NCI-H1436 treated with DMSO at 0.1 percent for 48 hours (cell line): ENCODE results near the gene TFCP2.

Experiments used
- DNase-seq: peaks from one replicate; lab custom pipeline; 2025; lab: John Stamatoyannopoulos, UW

TFCP2 gene

GRCh38 chr12:51156245-51156765 lies 16.6 kb downstream of the TFCP2 start:
- no peak for DNase-seq

- no peak for DNase-seq
Observed at GRCh38 chr12:51152953-51153352, 20.0 kb downstream of the TFCP2 start.

GRCh38 chr12:51150777-51151176 lies 22.2 kb downstream of the TFCP2 start:
- DNase-seq: no peak

- DNase-seq: no peak
Observed at GRCh38 chr12:51147309-51147708, 25.6 kb downstream of the TFCP2 start.

GRCh38 chr12:51139292-51139844 lies 33.6 kb downstream of the TFCP2 start:
- DNase-seq: no peak

- no peak for DNase-seq
Observed at GRCh38 chr12:51132693-51133092, 40.2 kb downstream of the TFCP2 start.

- DNase-seq: no peak
Observed at GRCh38 chr12:51131745-51132521, 41.0 kb downstream of the TFCP2 start.

- DNase-seq: no peak
Observed at GRCh38 chr12:51128919-51129318, 44.0 kb downstream of the TFCP2 start.

- DNase-seq: no peak
Observed at GRCh38 chr12:51127050-51127729, 45.7 kb downstream of the TFCP2 start.

GRCh38 chr12:51126297-51126696 lies 46.6 kb downstream of the TFCP2 start:
- no peak for DNase-seq

- DNase-seq: no peak
Observed at GRCh38 chr12:51124504-51124903, 48.4 kb downstream of the TFCP2 start.

- no peak for DNase-seq
Observed at GRCh38 chr12:51122844-51123243, 50.1 kb downstream of the TFCP2 start.

- DNase-seq: no peak
Observed at GRCh38 chr12:51118706-51119105, 54.2 kb downstream of the TFCP2 start.

- DNase-seq: no peak
Observed at GRCh38 chr12:51115533-51115932, 57.4 kb downstream of the TFCP2 start.

GRCh38 chr12:51108136-51108535 lies 64.8 kb downstream of the TFCP2 start:
- no peak for DNase-seq

- DNase-seq: no peak
Observed at GRCh38 chr12:51103977-51104376, 69.0 kb downstream of the TFCP2 start.

GRCh38 chr12:51098611-51099010 lies 74.3 kb downstream of the TFCP2 start:
- DNase-seq: no peak

- DNase-seq: no peak
Observed at GRCh38 chr12:51090705-51091229, 82.2 kb downstream of the TFCP2 start.

- DNase-seq: no peak
Observed at GRCh38 chr12:51087818-51088217, 85.1 kb downstream of the TFCP2 start.

- DNase-seq: no peak
Observed at GRCh38 chr12:51086933-51087332, 86.0 kb downstream of the TFCP2 start.

- DNase-seq: no peak
Observed at GRCh38 chr12:51085757-51086156, 87.2 kb downstream of the TFCP2 start.

- DNase-seq: peak; percentile 80
Observed at GRCh38 chr12:51083126-51083833, 89.7 kb downstream of the TFCP2 start, which contains the start of gene CSRNP2. CSRNP2 (minus strand) TSS chr12:51083596; CDS start chr12:51076561, 7,035 bp downstream.
